Muscle layer of duodenum (tissue), 2 donors: ENCODE measurements around the gene IP6K2.
"Not testable (repeated sequence)": the region's sequence is repeated elsewhere in the genome, so short reads cannot be mapped to it uniquely, and the experiment has no call there.

ENCODE experiments used
- H3K27ac ChIP-seq: one replicate; pipeline ENCODE4 v1.7.0; 2013; ENCODE audit warnings: mild to moderate bottlenecking, low read length
- H3K27me3 ChIP-seq: one replicate; pipeline ENCODE4 v1.7.0; 2013; ENCODE audit warnings: low read depth, mild to moderate bottlenecking, control low read depth, low read length
- H3K36me3 ChIP-seq, 2 donors: one replicate each; pipeline ENCODE4 v1.7.0; 2013; ENCODE audit warnings: low read length in 2 of 2, control low read depth in 1 of 2, mild to moderate bottlenecking in 1 of 2; ENCODE audit not compliant: insufficient read depth in 2 of 2, control insufficient read depth in 1 of 2
- H3K4me1 ChIP-seq, 2 donors: one replicate each; pipeline ENCODE4 v1.7.0; 2013; ENCODE audit warnings: low read length in 2 of 2, mild to moderate bottlenecking in 2 of 2, control low read depth in 1 of 2, moderate library complexity in 1 of 2; ENCODE audit not compliant: insufficient read depth in 2 of 2, control insufficient read depth in 1 of 2
- H3K4me3 ChIP-seq, 2 donors: one replicate each; pipeline ENCODE4 v1.7.0; 2013; ENCODE audit warnings: low read length in 2 of 2, low read depth in 1 of 2, mild to moderate bottlenecking in 1 of 2
- H3K9me3 ChIP-seq, 2 donors: one replicate each; pipeline ENCODE4 v1.7.0; 2013; ENCODE audit warnings: low read length in 2 of 2, control low read depth in 1 of 2, mild to moderate bottlenecking in 1 of 2; ENCODE audit not compliant: control insufficient read depth in 1 of 2
- donor health status: healthy.

The IP6K2 gene

DNA sequence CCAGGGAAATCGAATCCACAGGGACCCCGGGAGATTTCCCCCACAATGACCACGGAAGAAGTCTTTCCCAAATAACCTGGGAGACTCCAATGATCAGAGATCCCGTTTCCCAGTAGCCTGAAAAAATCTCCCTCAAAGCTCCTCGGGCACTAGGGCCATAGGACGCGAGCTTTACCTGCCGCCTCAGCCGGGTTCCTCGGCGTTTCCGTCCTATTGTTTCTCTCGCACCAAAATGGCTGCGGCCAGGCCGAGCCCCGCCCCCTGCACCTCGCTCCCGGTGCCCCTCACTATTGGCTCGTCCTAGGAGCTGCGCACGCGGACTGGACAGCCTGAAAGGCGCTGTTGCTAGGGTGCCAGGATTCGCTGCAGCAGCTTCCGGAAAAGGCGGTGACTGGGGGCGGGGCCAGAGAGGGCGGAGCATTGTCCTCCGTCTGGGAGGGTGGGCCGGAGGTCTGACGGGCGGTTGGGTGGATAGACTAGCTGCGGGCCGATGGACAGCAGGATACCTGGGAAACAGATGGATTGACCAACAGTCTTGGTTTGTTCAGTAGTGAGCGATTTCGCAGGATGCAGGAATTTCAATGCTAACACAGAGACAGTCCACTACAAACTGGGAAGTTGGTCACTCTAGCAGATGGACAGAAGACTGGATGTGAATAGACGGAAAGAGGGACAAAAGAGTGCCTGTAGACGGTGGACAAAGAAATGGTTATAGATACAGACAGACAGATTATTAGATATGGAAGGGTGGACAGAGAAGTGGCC is at the start of gene IP6K2:
IP6K2 (minus strand) TSS at position 240 of the 765 bp plus-strand sequence. CDS start 21,930 bp downstream, outside the sequence.
- Histone ChIP-seq H3K4me3 (peak within 1 kb of the TSS; percentile 90 to 99), H3K36me3 (peaks cover 3% of the 10 kb centered on the region in 2 donors), H3K4me1 (peaks cover 10 to 31% of the 10 kb centered on the region in 2 donors), H3K27ac (peak within 1 kb of the TSS; percentile 98), H3K27me3 (no peaks in the 10 kb centered on the region), H3K9me3 (no peaks in the 10 kb centered on the region)

- Histone ChIP-seq H3K4me3 (no peak overlapping the region), H3K4me1 (no peaks in the 10 kb centered on the region), H3K27me3 (no peaks in the 10 kb centered on the region), H3K36me3 (peaks cover 4 to 24% of the 10 kb centered on the region in 2 donors), H3K9me3 (no peaks in the 10 kb centered on the region), H3K27ac (no peak overlapping the region)
These were observed 48.4 kb upstream of the IP6K2 start for GRCh38 chr3:48765376-48765775.

DNA sequence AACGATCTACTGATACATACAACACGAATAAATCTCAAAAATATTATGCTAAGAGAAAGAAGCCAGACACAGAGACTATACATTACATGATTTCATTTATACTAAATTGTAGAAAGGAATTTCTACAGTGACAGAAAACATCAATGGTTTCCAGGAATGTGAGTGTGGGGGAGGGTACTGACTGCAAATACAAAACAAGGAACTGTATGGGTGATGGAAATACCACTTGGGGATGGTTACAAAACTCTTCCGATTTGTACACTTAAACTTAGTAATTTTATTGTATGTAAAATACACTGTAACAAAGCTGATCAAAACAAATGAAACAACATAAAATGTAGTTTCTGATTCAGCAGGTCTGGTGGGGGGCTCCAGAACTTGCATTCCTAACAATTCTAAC is 45.8 kb upstream of the IP6K2 start:
- Histone ChIP-seq H3K27me3 (no peaks in the 10 kb centered on the region), H3K4me3 (no peak overlapping the region), H3K4me1 (no peaks in the 10 kb centered on the region), H3K9me3 (no peaks in the 10 kb centered on the region), H3K27ac (no peak overlapping the region), H3K36me3 (peaks cover 11 to 22% of the 10 kb centered on the region in 2 donors)

DNA sequence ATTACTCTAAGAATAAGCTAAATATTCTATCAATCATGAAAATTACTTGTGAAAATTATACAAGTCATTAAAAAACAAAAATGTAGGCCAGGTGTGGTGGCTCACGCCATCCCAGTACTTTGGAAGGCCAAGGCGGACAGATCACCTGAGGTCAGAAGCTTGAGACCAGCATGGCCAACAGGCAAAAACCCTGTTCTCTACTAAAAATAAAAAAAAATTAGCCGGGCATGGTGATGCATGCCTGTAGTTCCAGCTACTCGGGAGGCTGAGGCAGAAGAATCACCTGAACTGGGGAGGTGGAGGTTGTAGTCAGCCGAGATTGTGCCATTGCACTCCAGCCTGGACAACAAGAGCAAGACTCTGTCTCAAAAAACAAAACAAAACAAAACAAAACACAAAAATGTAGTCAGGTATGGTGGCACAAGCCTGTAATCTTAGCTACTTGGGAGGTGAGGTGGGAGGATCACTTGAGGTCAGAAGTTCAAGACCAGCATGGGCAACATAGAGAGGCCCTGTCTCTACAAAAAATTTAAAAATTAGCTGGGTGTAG is 43.0 kb upstream of the IP6K2 start:
- not testable (repeated sequence) for H3K27me3 ChIP-seq, H3K4me1 ChIP-seq, H3K4me3 ChIP-seq, H3K27ac ChIP-seq, H3K9me3 ChIP-seq
- peaks cover 18 to 20% of the 10 kb centered on the region in 2 donors for H3K36me3 ChIP-seq

DNA sequence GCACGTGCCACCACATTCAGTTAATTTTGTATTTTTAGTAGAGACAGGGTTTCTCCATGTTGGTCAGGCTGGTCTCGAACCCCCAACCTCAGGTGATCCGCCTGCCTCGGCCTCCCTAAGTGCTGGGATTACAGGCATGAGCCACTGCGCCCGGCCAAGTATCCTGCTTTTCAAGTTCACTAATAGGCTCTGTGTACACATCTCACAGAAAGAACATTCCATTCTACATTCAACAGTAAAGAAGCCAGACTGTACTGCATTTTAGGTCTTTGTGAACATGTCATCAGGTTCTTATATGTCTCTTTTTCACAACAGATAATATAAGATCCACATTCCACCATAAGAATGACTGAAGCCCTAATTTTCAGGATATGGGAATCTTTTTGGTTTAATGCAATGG is 42.5 kb upstream of the IP6K2 start:
- not testable (repeated sequence) for H3K9me3 ChIP-seq, H3K4me3 ChIP-seq, H3K27me3 ChIP-seq, H3K27ac ChIP-seq, H3K4me1 ChIP-seq
- H3K36me3 ChIP-seq = peaks cover 13 to 20% of the 10 kb centered on the region in 2 donors

- Histone ChIP-seq H3K27ac (no peak overlapping the region), H3K4me3 (no peak overlapping the region), H3K27me3 (no peaks in the 10 kb centered on the region), H3K4me1 (no peaks in the 10 kb centered on the region), H3K36me3 (peaks cover 8 to 17% of the 10 kb centered on the region in 2 donors), H3K9me3 (no peaks in the 10 kb centered on the region)
These were observed 42.0 kb upstream of the IP6K2 start for GRCh38 chr3:48759071-48759470.

GRCh38 chr3:48756640-48757039 is 39.6 kb upstream of the IP6K2 start:
- no peaks in the 10 kb centered on the region for H3K4me1 ChIP-seq
- H3K27ac ChIP-seq = no peak overlapping the region
- no peaks in the 10 kb centered on the region for H3K27me3 ChIP-seq
- no peak overlapping the region for H3K4me3 ChIP-seq
- H3K9me3 ChIP-seq = no peaks in the 10 kb centered on the region
- H3K36me3 ChIP-seq = peaks cover 9 to 17% of the 10 kb centered on the region in 2 donors

DNA sequence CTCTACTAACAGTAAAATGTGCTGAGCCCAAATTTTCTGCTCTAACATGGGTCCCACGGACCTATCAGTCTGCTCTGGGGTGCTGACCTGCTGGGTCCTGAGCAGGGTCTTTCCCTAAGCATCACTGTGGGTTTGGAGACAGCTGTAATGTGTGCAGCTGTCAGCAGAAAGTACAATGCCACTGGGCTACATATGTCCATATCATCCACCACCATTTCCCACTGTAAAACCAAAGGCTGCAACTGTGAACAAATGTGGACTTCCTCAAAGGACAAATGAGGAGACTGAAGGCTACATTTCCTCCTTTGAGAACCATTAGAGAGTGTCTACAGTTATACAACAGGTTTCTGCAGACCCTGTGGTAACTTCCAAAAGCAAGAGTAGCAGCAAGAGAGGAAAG is 33.8 kb upstream of the IP6K2 start:
- no peaks in the 10 kb centered on the region for H3K9me3 ChIP-seq
- no peaks in the 10 kb centered on the region for H3K27me3 ChIP-seq
- H3K36me3 ChIP-seq = peaks cover 14 to 36% of the 10 kb centered on the region in 2 donors

DNA sequence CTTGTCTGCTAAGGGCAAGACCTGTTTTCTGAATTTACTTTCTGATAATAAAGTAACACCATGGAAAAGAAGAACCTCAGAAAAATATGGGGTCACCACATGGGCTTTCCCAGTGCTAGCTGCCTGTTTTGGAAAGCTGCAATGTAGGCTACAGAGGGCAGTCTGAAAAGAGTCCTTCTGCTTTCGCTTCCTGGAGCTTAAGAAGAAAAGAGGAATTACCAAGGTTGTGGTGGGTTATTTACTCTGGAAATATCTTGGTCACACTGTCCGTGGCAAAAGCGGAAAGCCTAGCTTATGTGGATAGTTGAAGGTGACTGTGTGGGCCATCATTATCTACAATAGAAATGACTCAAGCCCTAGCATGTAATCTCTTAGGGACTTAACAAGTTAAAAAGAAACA is 31.7 kb upstream of the IP6K2 start:
- Histone ChIP-seq H3K27ac (no peak overlapping the region), H3K9me3 (no peaks in the 10 kb centered on the region), H3K27me3 (no peaks in the 10 kb centered on the region), H3K36me3 (peaks cover 14 to 40% of the 10 kb centered on the region in 2 donors), H3K4me1 (peaks cover 0 to 8% of the 10 kb centered on the region in 2 donors), H3K4me3 (no peak overlapping the region)

More for the DNA sequence above, 33.8 kb upstream of the IP6K2 start:
- H3K4me3 ChIP-seq = no peak overlapping the region
- no peak overlapping the region for H3K27ac ChIP-seq
- H3K4me1 ChIP-seq = peaks cover 0 to 8% of the 10 kb centered on the region in 2 donors

- Histone ChIP-seq H3K27me3 (no peaks in the 10 kb centered on the region), H3K4me3 (no peak overlapping the region), H3K27ac (no peak overlapping the region), H3K9me3 (no peaks in the 10 kb centered on the region), H3K36me3 (peaks cover 14 to 40% of the 10 kb centered on the region in 2 donors), H3K4me1 (peaks cover 0 to 8% of the 10 kb centered on the region in 2 donors)
These were observed 30.7 kb upstream of the IP6K2 start for GRCh38 chr3:48747706-48748105.

DNA sequence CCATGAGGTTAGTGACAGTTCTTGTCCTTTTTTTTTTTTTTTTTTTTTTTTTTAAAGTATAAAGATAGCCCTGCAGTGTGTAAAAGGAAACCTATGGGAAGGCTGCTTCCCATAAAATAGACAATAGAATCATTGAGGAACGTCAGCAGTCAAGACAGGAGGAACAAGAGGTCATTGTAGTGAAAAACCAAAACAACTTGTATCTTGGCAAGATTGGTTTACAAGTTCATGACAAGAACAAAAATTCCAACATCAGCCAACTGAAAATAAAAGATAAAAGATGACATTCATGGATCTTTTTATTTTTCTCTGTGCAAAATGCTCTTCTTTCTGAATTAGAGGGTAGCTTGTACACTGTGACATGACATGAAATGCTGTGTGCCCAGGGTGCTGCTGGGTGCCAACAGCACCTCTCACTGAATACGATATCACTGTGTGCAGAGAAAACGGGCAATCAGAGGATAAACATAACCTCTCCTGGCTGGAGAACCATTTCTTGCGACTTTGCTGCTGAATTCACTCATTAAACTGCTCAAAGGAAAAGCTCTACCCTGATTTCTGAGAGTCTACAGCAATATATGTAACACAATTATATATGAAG is 30.1 kb upstream of the IP6K2 start:
- Histone ChIP-seq H3K4me3 (no peak overlapping the region), H3K27me3 (no peaks in the 10 kb centered on the region), H3K36me3 (peaks cover 14 to 40% of the 10 kb centered on the region in 2 donors), H3K27ac (no peak overlapping the region), H3K4me1 (peaks cover 0 to 8% of the 10 kb centered on the region in 2 donors), H3K9me3 (no peaks in the 10 kb centered on the region)
